ENCODE results near the gene PKNOX2. TPM values are rescaled to one million over a fixed set of nuclear protein-coding genes. Genes with fewer than 3 reads are reported as not detected.

Gene PKNOX2
- total RNA-seq, 1 donor = 0.86 TPM

DNA sequence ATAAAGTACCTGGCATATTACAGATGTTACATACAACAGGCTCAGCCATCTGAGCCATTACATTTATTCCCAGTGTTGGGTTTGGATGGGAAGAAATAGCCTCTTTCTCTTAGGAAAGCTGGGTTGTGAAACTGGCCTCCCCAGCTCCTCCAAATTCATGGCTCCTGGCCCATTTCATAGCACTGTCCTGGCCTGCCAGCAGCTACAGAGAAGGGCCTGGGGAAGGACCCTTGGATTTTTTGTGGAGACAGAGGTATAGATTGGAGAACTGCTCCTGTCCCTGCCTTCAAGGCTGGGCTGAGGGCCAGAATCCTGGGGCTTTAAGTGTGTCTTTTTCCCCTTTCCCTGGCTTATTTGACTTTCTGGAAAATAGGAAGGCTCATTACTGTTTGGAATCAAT is 18.0 kb downstream of the PKNOX2 start:
- TF ChIP-seq CTCF (IDR thresholded peaks at IDR 0.05; ENCODE audit: insufficient read depth, low read depth, low read length) = no peak
- no peak overlapping the region for H3K4me3 ChIP-seq (ENCODE audit: low read depth, low read length)
- no peak for DNase-seq (ENCODE audit: low read depth)

- no peak overlapping the region for H3K4me3 ChIP-seq (ENCODE audit: low read depth, low read length)
- no peak for TF ChIP-seq CTCF (IDR thresholded peaks at IDR 0.05; ENCODE audit: insufficient read depth, low read depth, low read length)
- no peak for DNase-seq (ENCODE audit: low read depth)
Observed at GRCh38 chr11:125183641-125184040, 19.1 kb downstream of the PKNOX2 start.

- TF ChIP-seq CTCF (IDR thresholded peaks at IDR 0.05; ENCODE audit: insufficient read depth, low read depth, low read length) = no peak
- no peak for DNase-seq (ENCODE audit: low read depth)
- H3K4me3 ChIP-seq (ENCODE audit: low read depth, low read length) = no peak overlapping the region
Observed at GRCh38 chr11:125188021-125188420, 23.5 kb downstream of the PKNOX2 start.

GRCh38 chr11:125190566-125190965 is 26.0 kb downstream of the PKNOX2 start:
- no peak for TF ChIP-seq CTCF (IDR thresholded peaks at IDR 0.05; ENCODE audit: insufficient read depth, low read depth, low read length)
- no peak for DNase-seq (ENCODE audit: low read depth)
- H3K4me3 ChIP-seq (ENCODE audit: low read depth, low read length) = no peak overlapping the region

GRCh38 chr11:125192183-125192582 is 27.6 kb downstream of the PKNOX2 start:
- no peak for DNase-seq (ENCODE audit: low read depth)
- no peak for TF ChIP-seq CTCF (IDR thresholded peaks at IDR 0.05; ENCODE audit: insufficient read depth, low read depth, low read length)
- no peak overlapping the region for H3K4me3 ChIP-seq (ENCODE audit: low read depth, low read length)

GRCh38 chr11:125192717-125193415 is 28.3 kb downstream of the PKNOX2 start:
- H3K4me3 ChIP-seq (ENCODE audit: low read depth, low read length) = no peak overlapping the region
- no peak for DNase-seq (ENCODE audit: low read depth)
- no peak for TF ChIP-seq CTCF (IDR thresholded peaks at IDR 0.05; ENCODE audit: insufficient read depth, low read depth, low read length)

- no peak for TF ChIP-seq CTCF (IDR thresholded peaks at IDR 0.05; ENCODE audit: insufficient read depth, low read depth, low read length)
- no peak for DNase-seq (ENCODE audit: low read depth)
- H3K4me3 ChIP-seq (ENCODE audit: low read depth, low read length) = no peak overlapping the region
Observed at GRCh38 chr11:125193416-125193726, 28.8 kb downstream of the PKNOX2 start.

Measured in fibroblast of villous mesenchyme (primary cell).